BE2C (cell line): Measurements from ENCODE around the gene ZGPAT.

Experiments
- DNase-seq: peaks from one replicate; pipeline ENCODE4 v3.0.0-alpha.2; 2020
- H3K27me3 ChIP-seq: fragments of 250-450 bp; sonication (Bioruptor Pico); 2 replicates; pipeline ENCODE4 v1.5.1; 2020; ENCODE audit warnings: mild to moderate bottlenecking
- H3K36me3 ChIP-seq: fragments of 250-450 bp; sonication (Bioruptor Pico); 2 replicates; pipeline ENCODE4 v1.5.1; 2020; ENCODE audit warnings: mild to moderate bottlenecking
- H3K4me1 ChIP-seq: fragments of 250-450 bp; sonication (Bioruptor Pico); 2 replicates; pipeline ENCODE4 v1.5.1; 2020
- H3K4me3 ChIP-seq: 2 replicates; pipeline ENCODE4 v1.5.1; 2011; ENCODE audit warnings: low read depth, low read length
- H3K9me3 ChIP-seq: fragments of 250-450 bp; sonication (Bioruptor Pico); 2 replicates; pipeline ENCODE4 v1.5.1; 2020
- CTCF ChIP-seq: IDR thresholded peaks from 2 replicates; pipeline ENCODE4 v1.5.1; 2012; ENCODE audit warnings: mild to moderate bottlenecking, low read depth, low read length

The ZGPAT gene

DNA sequence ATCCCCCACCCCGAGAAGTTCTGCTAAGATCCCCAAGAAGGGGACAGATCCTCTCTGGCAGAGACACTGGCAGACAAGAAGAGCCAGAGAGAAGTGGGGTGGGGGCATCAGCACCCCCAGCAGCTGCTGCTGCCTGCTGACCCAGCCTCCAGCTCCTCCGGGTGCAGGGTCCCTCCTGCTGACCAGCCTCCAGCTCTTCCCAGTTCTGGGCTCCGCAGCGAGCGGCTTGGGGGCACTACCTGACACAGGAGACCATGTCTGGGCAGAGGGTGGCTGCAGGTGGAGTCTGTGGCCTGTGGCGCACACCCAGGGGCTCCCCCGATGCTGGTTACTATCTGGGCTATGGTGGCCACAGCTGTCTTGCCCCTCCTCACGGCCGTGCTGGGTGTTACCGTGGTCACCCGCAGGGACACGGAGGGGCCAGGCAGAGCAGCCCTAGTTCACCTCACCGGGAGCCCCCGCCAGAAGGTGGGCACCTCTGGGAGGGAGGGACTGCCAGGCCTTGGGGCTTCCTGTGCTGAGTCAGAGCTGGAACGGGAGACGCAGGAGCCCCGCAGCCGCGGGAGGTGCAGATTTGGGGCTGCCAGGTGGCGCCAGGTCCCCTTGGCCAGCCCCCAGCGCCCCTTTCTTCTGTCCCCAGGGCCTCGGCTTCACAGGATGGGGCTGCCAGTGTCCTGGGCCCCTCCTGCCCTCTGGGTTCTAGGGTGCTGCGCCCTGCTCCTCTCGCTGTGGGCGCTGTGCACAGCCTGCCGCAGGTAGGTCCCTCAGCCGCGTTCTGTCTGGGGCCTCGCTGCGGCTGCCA, 29.3 kb downstream of the ZGPAT start:
- Histone ChIP-seq H3K4me1 (peaks cover 3% of the 10 kb centered on the region), H3K27me3 (peaks cover 3% of the 10 kb centered on the region; the same call in 1 of the 2 replicates), H3K9me3 (no peaks in the 10 kb centered on the region), H3K36me3 (peaks cover 34% of the 10 kb centered on the region), H3K4me3 (no peak overlapping the region)
- no peak for TF ChIP-seq CTCF
- peak; percentile 12 for DNase-seq

DNA sequence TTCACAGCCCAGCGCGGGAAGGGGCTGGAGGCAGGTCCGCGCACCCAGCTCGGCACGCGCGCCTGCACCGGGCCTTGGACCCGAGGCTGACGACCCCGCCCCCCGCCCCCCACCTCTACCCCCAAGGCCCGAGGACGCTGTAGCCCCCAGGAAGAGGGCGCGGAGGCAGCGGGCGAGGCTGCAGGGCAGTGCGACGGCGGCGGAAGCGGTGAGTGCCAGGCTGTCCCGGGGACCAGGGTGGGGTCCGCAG, 29.8 kb downstream of the ZGPAT start:
- Histone ChIP-seq H3K9me3 (no peaks in the 10 kb centered on the region), H3K4me1 (peaks cover 3% of the 10 kb centered on the region), H3K27me3 (peaks cover 3% of the 10 kb centered on the region; the same call in 1 of the 2 replicates), H3K36me3 (peaks cover 38% of the 10 kb centered on the region), H3K4me3 (no peak overlapping the region)
- DNase-seq = no peak
- TF ChIP-seq CTCF = no peak

GRCh38 chr20:63737945-63738686, 30.3 kb downstream of the ZGPAT start:
- no peak for DNase-seq
- no peak for TF ChIP-seq CTCF
- Histone ChIP-seq H3K4me3 (no peak overlapping the region), H3K27me3 (peaks cover 3% of the 10 kb centered on the region; the same call in 1 of the 2 replicates), H3K36me3 (peaks cover 35% of the 10 kb centered on the region), H3K9me3 (no peaks in the 10 kb centered on the region), H3K4me1 (peaks cover 3% of the 10 kb centered on the region)

GRCh38 chr20:63738687-63739129, 30.9 kb downstream of the ZGPAT start:
- Histone ChIP-seq H3K9me3 (no peaks in the 10 kb centered on the region), H3K27me3 (peaks cover 3% of the 10 kb centered on the region; the same call in 1 of the 2 replicates), H3K4me1 (peaks cover 3% of the 10 kb centered on the region), H3K36me3 (peaks cover 33% of the 10 kb centered on the region), H3K4me3 (peak overlapping the region; percentile 46; the same call in 1 of the 2 replicates)
- TF ChIP-seq CTCF = no peak
- peak; percentile 62 for DNase-seq

DNA sequence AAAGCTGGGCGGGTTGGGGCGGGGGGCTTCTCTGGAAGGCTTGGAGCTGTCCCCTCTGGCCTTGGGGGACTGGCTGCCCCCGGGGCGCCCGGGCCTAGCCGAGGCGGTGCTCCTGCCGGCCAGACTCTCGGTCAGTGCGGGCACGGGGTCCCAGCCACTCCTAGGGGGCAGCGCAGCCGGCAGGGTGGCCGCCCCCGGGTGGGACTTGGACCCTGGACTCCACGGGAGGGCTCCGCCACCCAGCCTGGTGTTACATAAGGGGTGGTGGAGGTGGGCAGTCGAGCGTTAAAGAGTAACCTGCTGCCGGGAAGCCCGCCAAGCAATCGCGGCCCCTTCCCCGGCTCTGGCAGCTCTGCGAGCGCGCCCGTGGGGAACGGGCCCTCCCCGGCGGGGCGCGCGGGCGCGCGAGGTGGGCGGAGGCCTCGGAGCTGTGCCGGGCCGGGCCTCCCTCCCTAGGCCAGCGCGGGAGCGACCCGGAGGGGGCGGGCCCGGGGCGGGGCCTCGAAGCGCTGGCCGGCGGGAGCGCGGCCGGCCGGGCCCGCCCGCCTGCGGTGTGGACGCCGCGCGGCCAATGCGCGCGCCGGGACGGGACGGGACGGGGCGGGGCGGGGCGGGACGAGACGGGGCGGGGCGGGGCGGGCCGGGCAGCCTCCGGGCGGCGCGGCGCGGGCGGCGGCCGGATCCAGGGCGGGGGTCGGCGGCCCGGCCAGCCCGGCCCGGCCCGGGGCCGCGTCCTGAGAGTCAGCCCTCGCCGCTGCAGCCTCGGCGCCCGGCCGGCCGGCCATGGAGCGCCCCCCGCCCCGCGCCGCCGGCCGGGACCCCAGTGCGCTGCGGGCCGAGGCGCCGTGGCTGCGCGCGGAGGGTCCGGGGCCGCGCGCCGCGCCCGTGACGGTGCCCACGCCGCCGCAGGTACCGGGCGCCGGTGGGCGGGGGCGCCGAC, 31.6 kb downstream of the ZGPAT start, which contains the start of gene SLC2A4RG:
SLC2A4RG (plus strand) TSS at position 647 of the 940 bp plus-strand sequence; CDS start at position 784, 137 bp downstream.
- Histone ChIP-seq H3K9me3 (no peaks in the 10 kb centered on the region), H3K4me1 (peaks cover 3% of the 10 kb centered on the region), H3K4me3 (peak within 1 kb of the TSS; percentile 72), H3K36me3 (peaks cover 26% of the 10 kb centered on the region), H3K27me3 (peaks cover 3% of the 10 kb centered on the region; the same call in 1 of the 2 replicates)
- TF ChIP-seq CTCF = no peak
- DNase-seq = peak; percentile 85
